Thyroid gland (tissue), 4 donors: ENCODE measurements around the gene PLCL1. TPM values are rescaled to one million over a fixed set of nuclear protein-coding genes. Genes with fewer than 3 reads are reported as not detected.

ENCODE experiments used
- DNase-seq, 2 donors: peaks; one replicate each; pipeline ENCODE4 v3.0.0-alpha.2; 2019
- H3K27ac ChIP-seq, 3 donors: fragments of 200-600 bp; sonication (generic); 1 replicate in 2 of 3; 2 replicates in 1 of 3; pipeline ENCODE4 v1.5.1; 2016 to 2019; ENCODE audit warnings: mild to moderate bottlenecking in 1 of 3, moderate library complexity in 1 of 3
- H3K27me3 ChIP-seq: fragments of 200-600 bp; sonication (generic); one replicate; pipeline ENCODE4 v1.5.1; 2019
- H3K36me3 ChIP-seq, 2 donors: fragments of 200-600 bp; sonication (generic); one replicate each; pipeline ENCODE4 v1.5.1; 2016 to 2019
- H3K4me1 ChIP-seq, 2 donors: fragments of 200-600 bp; sonication (generic); one replicate each; pipeline ENCODE4 v1.5.1; 2017 to 2019
- H3K4me3 ChIP-seq, 3 donors: fragments of 200-600 bp; sonication (generic); replicated peaks in 1 of 3; 1 replicate in 2 of 3; 2 replicates in 1 of 3; pipeline ENCODE4 v1.5.1; 2016; ENCODE audit warnings: mild to moderate bottlenecking in 1 of 3
- H3K9me3 ChIP-seq: fragments of 200-600 bp; sonication (generic); one replicate; pipeline ENCODE4 v1.5.1; 2017
- POLR2A ChIP-seq, 2 donors: fragments of 450-650 bp; IDR thresholded peaks; one replicate each; pipeline ENCODE4 v1.6.1; 2017; ENCODE audit warnings: antibody characterized with exemption in 2 of 2, mild to moderate bottlenecking in 2 of 2, moderate library complexity in 1 of 2
- WGBS, 2 donors: methylation state at CpG; one replicate each; pipeline ENCODE4 v1.1.5; 2017; 5-methylcytosine and 5-hydroxymethylcytosine counted together
- intact Hi-C: fragments of 100-400 bp; cut with DNase I; formaldehyde crosslinking; loops from one replicate; pipeline ENCODE4 v1.15.1; 2023
- total RNA-seq, 4 donors: library from RNA; depleted of rRNA; stranded (reverse); fragments of >200 nt; gene quantifications; one replicate each; pipeline ENCODE4 v1.2.3, GENCODE V29; 2016
- TF ChIP-seq, protein P1 (sequence below), 6 experiments: fragments of 200-600 bp in 3 of 6; fragments of 450-650 bp in 3 of 6; sonication (generic) in 3 of 6; IDR thresholded peaks; one replicate each; pipeline ENCODE4 v1.5.1; 2016 to 2019; ENCODE audit warnings: antibody characterized with exemption in 6 of 6, mild to moderate bottlenecking in 2 of 6, inconsistent platforms in 1 of 6, moderate library complexity in 1 of 6

PLCL1 gene
- total RNA-seq, 4 donors from 2014 or later, result 9.1 to 11.8 (median 9.9) TPM

DNA sequence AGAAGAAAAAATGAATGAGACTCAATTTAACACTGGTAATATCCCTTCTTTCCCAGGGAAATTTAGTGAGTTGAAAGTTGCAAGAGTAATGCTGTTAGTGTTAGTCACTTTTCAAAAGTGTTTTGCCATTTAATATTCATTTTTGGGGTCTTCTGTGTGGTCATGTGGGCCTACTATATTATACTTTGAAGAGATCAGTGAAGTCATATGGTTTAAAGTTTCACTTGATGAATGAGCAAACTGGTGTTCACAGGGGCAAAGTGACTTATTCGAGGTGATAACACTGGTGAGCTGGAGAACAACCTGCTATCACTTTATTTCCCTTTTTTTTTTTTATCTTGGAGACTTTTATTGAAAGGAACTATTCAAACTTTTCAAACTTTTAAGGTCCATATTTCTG is 196.0 kb downstream of the PLCL1 start:
- Histone ChIP-seq H3K4me1 (peaks cover 0 to 8% of the 10 kb centered on the region in 2 donors), H3K9me3 (no peaks in the 10 kb centered on the region), H3K27ac (no peak overlapping the region), H3K27me3 (no peaks in the 10 kb centered on the region), H3K4me3 (no peak overlapping the region), H3K36me3 (no peaks in the 10 kb centered on the region)
- WGBS, 2 donors, result 90 to 95% methylated on average over 1 of the region's 1 CpG
- no peak for TF ChIP-seq POLR2A (IDR thresholded peaks at IDR 0.05)
- TF ChIP-seq, protein P1, sequence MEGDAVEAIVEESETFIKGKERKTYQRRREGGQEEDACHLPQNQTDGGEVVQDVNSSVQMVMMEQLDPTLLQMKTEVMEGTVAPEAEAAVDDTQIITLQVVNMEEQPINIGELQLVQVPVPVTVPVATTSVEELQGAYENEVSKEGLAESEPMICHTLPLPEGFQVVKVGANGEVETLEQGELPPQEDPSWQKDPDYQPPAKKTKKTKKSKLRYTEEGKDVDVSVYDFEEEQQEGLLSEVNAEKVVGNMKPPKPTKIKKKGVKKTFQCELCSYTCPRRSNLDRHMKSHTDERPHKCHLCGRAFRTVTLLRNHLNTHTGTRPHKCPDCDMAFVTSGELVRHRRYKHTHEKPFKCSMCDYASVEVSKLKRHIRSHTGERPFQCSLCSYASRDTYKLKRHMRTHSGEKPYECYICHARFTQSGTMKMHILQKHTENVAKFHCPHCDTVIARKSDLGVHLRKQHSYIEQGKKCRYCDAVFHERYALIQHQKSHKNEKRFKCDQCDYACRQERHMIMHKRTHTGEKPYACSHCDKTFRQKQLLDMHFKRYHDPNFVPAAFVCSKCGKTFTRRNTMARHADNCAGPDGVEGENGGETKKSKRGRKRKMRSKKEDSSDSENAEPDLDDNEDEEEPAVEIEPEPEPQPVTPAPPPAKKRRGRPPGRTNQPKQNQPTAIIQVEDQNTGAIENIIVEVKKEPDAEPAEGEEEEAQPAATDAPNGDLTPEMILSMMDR (IDR thresholded peaks at IDR 0.05), result no peak
- intact Hi-C loops, result no loop called here
- no peak for DNase-seq

DNA sequence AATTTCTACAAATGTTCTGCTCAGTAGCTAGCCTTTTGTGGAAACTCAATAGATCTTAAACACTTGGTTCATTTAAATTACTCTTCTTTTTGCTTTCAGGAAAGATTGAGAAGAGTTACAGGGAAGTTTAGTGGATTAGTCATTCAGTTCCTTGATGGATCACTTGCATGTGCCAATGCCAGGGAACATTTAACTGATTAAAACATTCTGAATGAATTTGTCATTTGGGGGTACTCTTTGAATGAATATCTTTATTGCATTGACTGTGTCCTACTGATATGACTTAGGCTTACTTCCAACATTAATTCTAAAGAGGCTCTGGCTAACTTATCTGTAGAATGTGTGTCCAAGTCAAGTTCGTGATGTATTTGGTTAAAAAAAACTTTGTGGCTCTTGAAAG is 199.8 kb downstream of the PLCL1 start:
- no peaks in the 10 kb centered on the region for H3K4me1 ChIP-seq
- DNase-seq, result no peak
- intact Hi-C loops, result no loop called here
- H3K9me3 ChIP-seq, result no peaks in the 10 kb centered on the region
- H3K36me3 ChIP-seq, result no peaks in the 10 kb centered on the region
- no peak overlapping the region for H3K27ac ChIP-seq
- TF ChIP-seq, protein P1 (IDR thresholded peaks at IDR 0.05), result no peak
- no peak for TF ChIP-seq POLR2A (IDR thresholded peaks at IDR 0.05)
- H3K4me3 ChIP-seq, result no peak overlapping the region
- no peaks in the 10 kb centered on the region for H3K27me3 ChIP-seq
- WGBS, 2 donors, result 53 to 67% methylated on average over 1 of the region's 1 CpG

GRCh38 chr2:198004921-198005829 is 200.8 kb downstream of the PLCL1 start:
- 86 to 93% methylated on average over 12 of the region's 12 CpGs for WGBS, 2 donors
- no peak for DNase-seq
- no peak overlapping the region for H3K27ac ChIP-seq
- H3K4me1 ChIP-seq, result no peaks in the 10 kb centered on the region
- H3K9me3 ChIP-seq, result no peaks in the 10 kb centered on the region
- no peak overlapping the region for H3K4me3 ChIP-seq
- H3K27me3 ChIP-seq, result no peaks in the 10 kb centered on the region
- intact Hi-C loops, result no loop called here
- H3K36me3 ChIP-seq, result no peaks in the 10 kb centered on the region
- no peak for TF ChIP-seq POLR2A (IDR thresholded peaks at IDR 0.05)
- TF ChIP-seq, protein P1 (IDR thresholded peaks at IDR 0.05), result no peak

DNA sequence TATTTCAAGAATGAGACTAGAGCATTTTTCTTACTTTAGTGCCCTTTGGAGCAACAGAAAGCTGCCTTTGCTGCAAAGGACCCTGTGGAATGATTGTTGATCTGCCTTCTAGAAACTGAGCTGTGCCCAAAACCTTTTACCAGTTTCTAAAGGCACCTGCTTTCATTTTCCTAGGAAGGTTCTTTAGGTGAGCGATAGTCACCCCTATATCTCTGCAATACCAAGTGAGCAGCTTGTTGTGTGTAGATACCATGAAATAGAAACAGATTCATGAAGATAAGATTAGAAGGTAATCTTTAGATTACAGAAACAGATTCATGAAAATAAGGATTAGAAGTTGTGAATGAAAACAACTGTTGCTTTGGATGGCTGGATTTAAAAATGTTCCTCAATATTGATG is 202.3 kb downstream of the PLCL1 start:
- Histone ChIP-seq H3K9me3 (no peaks in the 10 kb centered on the region), H3K4me3 (no peak overlapping the region), H3K4me1 (no peaks in the 10 kb centered on the region), H3K36me3 (no peaks in the 10 kb centered on the region), H3K27ac (no peak overlapping the region), H3K27me3 (no peaks in the 10 kb centered on the region)
- no peak for TF ChIP-seq POLR2A (IDR thresholded peaks at IDR 0.05)
- TF ChIP-seq, protein P1 (IDR thresholded peaks at IDR 0.05), result no peak
- DNase-seq, result no peak
- intact Hi-C loops, result no loop called here
- WGBS, 2 donors, result 93% methylated on average over 1 of the region's 1 CpG

DNA sequence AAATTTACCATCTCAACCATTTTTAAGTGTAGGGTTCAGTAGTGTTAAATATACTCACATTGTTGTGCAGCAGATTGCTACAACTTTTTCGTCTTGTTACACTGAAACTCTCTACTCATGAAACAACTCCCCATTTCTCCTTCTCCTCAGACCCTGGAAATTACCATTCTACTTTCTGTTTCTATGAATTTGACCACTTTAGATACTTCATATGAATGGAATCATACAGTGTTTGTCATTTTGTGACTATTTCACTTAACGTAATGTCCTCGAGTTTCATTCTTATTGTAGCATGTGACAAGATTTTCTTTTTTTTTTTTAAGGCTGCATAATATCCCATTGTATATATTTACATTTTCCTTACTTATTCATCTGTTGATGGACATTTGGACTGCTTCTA is 203.8 kb downstream of the PLCL1 start:
- no peak overlapping the region for H3K4me3 ChIP-seq
- DNase-seq, result no peak
- no peaks in the 10 kb centered on the region for H3K27me3 ChIP-seq
- TF ChIP-seq, protein P1 (IDR thresholded peaks at IDR 0.05), result no peak
- TF ChIP-seq POLR2A (IDR thresholded peaks at IDR 0.05), result no peak
- no peaks in the 10 kb centered on the region for H3K9me3 ChIP-seq
- intact Hi-C loops, result no loop called here
- no peaks in the 10 kb centered on the region for H3K4me1 ChIP-seq
- 92 to 93% methylated on average over 3 of the region's 3 CpGs for WGBS, 2 donors
- H3K36me3 ChIP-seq, result no peaks in the 10 kb centered on the region
- no peak overlapping the region for H3K27ac ChIP-seq
